ENCODE measurements around the gene SCRN2.
A peak's percentile ranks its signal among the peaks of the same experiment; 100 is the strongest.

- TF ChIP-seq CTCF (conservative IDR thresholded peaks at IDR 0.05; ENCODE audit: low read depth, low read length) = peak; percentile 99
- no peak for TF ChIP-seq EZH2phosphoT487 (IDR thresholded peaks at IDR 0.05; ENCODE audit: borderline replicate concordance, low read length)
- TF ChIP-seq EZH2 (IDR thresholded peaks at IDR 0.05; ENCODE audit: low read length, unreplicated experiment) = no peak
These were observed 48.9 kb upstream of the SCRN2 start for GRCh38 chr17:47889734-47890529.

Measured in PC-3 (cell line).